ENCODE measurements around the gene LINC01488.

Gene LINC01488

GRCh38 chr11:69493931-69494821 lies 12.7 kb downstream of the LINC01488 start:
- Histone ChIP-seq H3K4me1 (ENCODE audit: insufficient read depth, low read length) (peaks cover 27% of the 10 kb centered on the region), H3K36me3 (ENCODE audit: insufficient read depth, low read length) (no peaks in the 10 kb centered on the region), H3K27ac (ENCODE audit: low read depth, low read length) (no peak overlapping the region), H3K4me3 (ENCODE audit: low read depth in 1 of 2, low read length in 2 of 2) (no peak overlapping the region), H3K9me3 (ENCODE audit: low read length) (no peaks in the 10 kb centered on the region), H3K27me3 (ENCODE audit: control insufficient read depth in 1 of 2, insufficient read depth in 2 of 2, low read length in 2 of 2) (no peaks in the 10 kb centered on the region), H3K9ac (ENCODE audit: low read length) (no peak overlapping the region)

- Histone ChIP-seq H3K27ac (ENCODE audit: low read depth, low read length) (no peak overlapping the region), H3K9ac (ENCODE audit: low read length) (no peak overlapping the region), H3K27me3 (ENCODE audit: control insufficient read depth in 1 of 2, insufficient read depth in 2 of 2, low read length in 2 of 2) (no peaks in the 10 kb centered on the region), H3K36me3 (ENCODE audit: insufficient read depth, low read length) (no peaks in the 10 kb centered on the region), H3K4me1 (ENCODE audit: insufficient read depth, low read length) (peaks cover 20% of the 10 kb centered on the region), H3K9me3 (ENCODE audit: low read length) (no peaks in the 10 kb centered on the region), H3K4me3 (ENCODE audit: low read depth in 1 of 2, low read length in 2 of 2) (no peak overlapping the region)
Measured at GRCh38 chr11:69494851-69495250, 13.4 kb downstream of the LINC01488 start.

- Histone ChIP-seq H3K9me3 (ENCODE audit: low read length) (no peaks in the 10 kb centered on the region), H3K36me3 (ENCODE audit: insufficient read depth, low read length) (no peaks in the 10 kb centered on the region), H3K9ac (ENCODE audit: low read length) (no peak overlapping the region), H3K27me3 (ENCODE audit: control insufficient read depth in 1 of 2, insufficient read depth in 2 of 2, low read length in 2 of 2) (no peaks in the 10 kb centered on the region), H3K27ac (ENCODE audit: low read depth, low read length) (no peak overlapping the region), H3K4me3 (ENCODE audit: low read depth in 1 of 2, low read length in 2 of 2) (no peak overlapping the region), H3K4me1 (ENCODE audit: insufficient read depth, low read length) (peaks cover 20% of the 10 kb centered on the region)
Measured at GRCh38 chr11:69495441-69496201, 14.2 kb downstream of the LINC01488 start.

GRCh38 chr11:69496202-69496557 lies 14.7 kb downstream of the LINC01488 start:
- Histone ChIP-seq H3K27ac (ENCODE audit: low read depth, low read length) (no peak overlapping the region), H3K4me3 (ENCODE audit: low read depth in 1 of 2, low read length in 2 of 2) (no peak overlapping the region), H3K9ac (ENCODE audit: low read length) (no peak overlapping the region), H3K9me3 (ENCODE audit: low read length) (no peaks in the 10 kb centered on the region), H3K4me1 (ENCODE audit: insufficient read depth, low read length) (peaks cover 20% of the 10 kb centered on the region), H3K36me3 (ENCODE audit: insufficient read depth, low read length) (no peaks in the 10 kb centered on the region), H3K27me3 (ENCODE audit: control insufficient read depth in 1 of 2, insufficient read depth in 2 of 2, low read length in 2 of 2) (no peaks in the 10 kb centered on the region)

GRCh38 chr11:69496631-69497220 lies 15.3 kb downstream of the LINC01488 start:
- Histone ChIP-seq H3K27ac (ENCODE audit: low read depth, low read length) (no peak overlapping the region), H3K4me3 (ENCODE audit: low read depth in 1 of 2, low read length in 2 of 2) (no peak overlapping the region), H3K27me3 (ENCODE audit: control insufficient read depth in 1 of 2, insufficient read depth in 2 of 2, low read length in 2 of 2) (no peaks in the 10 kb centered on the region), H3K9ac (ENCODE audit: low read length) (no peak overlapping the region), H3K36me3 (ENCODE audit: insufficient read depth, low read length) (no peaks in the 10 kb centered on the region), H3K4me1 (ENCODE audit: insufficient read depth, low read length) (peaks cover 20% of the 10 kb centered on the region), H3K9me3 (ENCODE audit: low read length) (no peaks in the 10 kb centered on the region)

GRCh38 chr11:69497221-69497787 lies 15.8 kb downstream of the LINC01488 start:
- Histone ChIP-seq H3K36me3 (ENCODE audit: insufficient read depth, low read length) (no peaks in the 10 kb centered on the region), H3K27ac (ENCODE audit: low read depth, low read length) (no peak overlapping the region), H3K4me1 (ENCODE audit: insufficient read depth, low read length) (peaks cover 20% of the 10 kb centered on the region), H3K9me3 (ENCODE audit: low read length) (no peaks in the 10 kb centered on the region), H3K9ac (ENCODE audit: low read length) (no peak overlapping the region), H3K27me3 (ENCODE audit: control insufficient read depth in 1 of 2, insufficient read depth in 2 of 2, low read length in 2 of 2) (no peaks in the 10 kb centered on the region), H3K4me3 (ENCODE audit: low read depth in 1 of 2, low read length in 2 of 2) (no peak overlapping the region)

- H3K27me3 ChIP-seq (ENCODE audit: control insufficient read depth in 1 of 2, insufficient read depth in 2 of 2, low read length in 2 of 2), result no peaks in the 10 kb centered on the region
- H3K4me3 ChIP-seq (ENCODE audit: low read depth in 1 of 2, low read length in 2 of 2), result no peak overlapping the region
- H3K9me3 ChIP-seq (ENCODE audit: low read length), result no peaks in the 10 kb centered on the region
- H3K9ac ChIP-seq (ENCODE audit: low read length), result no peak overlapping the region
- no peaks in the 10 kb centered on the region for H3K36me3 ChIP-seq (ENCODE audit: insufficient read depth, low read length)
- no peak overlapping the region for H3K27ac ChIP-seq (ENCODE audit: low read depth, low read length)
- peaks cover 20% of the 10 kb centered on the region for H3K4me1 ChIP-seq (ENCODE audit: insufficient read depth, low read length)
Measured at GRCh38 chr11:69498614-69499175, 17.2 kb downstream of the LINC01488 start.

- Histone ChIP-seq H3K36me3 (ENCODE audit: insufficient read depth, low read length) (no peaks in the 10 kb centered on the region), H3K27me3 (ENCODE audit: control insufficient read depth in 1 of 2, insufficient read depth in 2 of 2, low read length in 2 of 2) (no peaks in the 10 kb centered on the region), H3K9ac (ENCODE audit: low read length) (no peak overlapping the region), H3K27ac (ENCODE audit: low read depth, low read length) (no peak overlapping the region), H3K9me3 (ENCODE audit: low read length) (no peaks in the 10 kb centered on the region), H3K4me1 (ENCODE audit: insufficient read depth, low read length) (peaks cover 20% of the 10 kb centered on the region), H3K4me3 (ENCODE audit: low read depth in 1 of 2, low read length in 2 of 2) (no peak overlapping the region)
Measured at GRCh38 chr11:69499186-69499917, 17.9 kb downstream of the LINC01488 start.

- Histone ChIP-seq H3K9me3 (ENCODE audit: low read length) (no peaks in the 10 kb centered on the region), H3K4me1 (ENCODE audit: insufficient read depth, low read length) (peaks cover 20% of the 10 kb centered on the region), H3K27me3 (ENCODE audit: control insufficient read depth in 1 of 2, insufficient read depth in 2 of 2, low read length in 2 of 2) (no peaks in the 10 kb centered on the region), H3K9ac (ENCODE audit: low read length) (no peak overlapping the region), H3K4me3 (ENCODE audit: low read depth in 1 of 2, low read length in 2 of 2) (no peak overlapping the region), H3K36me3 (ENCODE audit: insufficient read depth, low read length) (no peaks in the 10 kb centered on the region), H3K27ac (ENCODE audit: low read depth, low read length) (no peak overlapping the region)
Measured at GRCh38 chr11:69499918-69500284, 18.4 kb downstream of the LINC01488 start.

GRCh38 chr11:69500285-69501120 lies 19.0 kb downstream of the LINC01488 start:
- no peak overlapping the region for H3K9ac ChIP-seq (ENCODE audit: low read length)
- H3K4me3 ChIP-seq (ENCODE audit: low read depth in 1 of 2, low read length in 2 of 2), result no peak overlapping the region
- H3K27ac ChIP-seq (ENCODE audit: low read depth, low read length), result no peak overlapping the region

More at GRCh38 chr11:69500285-69501120, 19.0 kb downstream of the LINC01488 start:
- peaks cover 20% of the 10 kb centered on the region for H3K4me1 ChIP-seq (ENCODE audit: insufficient read depth, low read length)
- no peaks in the 10 kb centered on the region for H3K9me3 ChIP-seq (ENCODE audit: low read length)
- no peaks in the 10 kb centered on the region for H3K36me3 ChIP-seq (ENCODE audit: insufficient read depth, low read length)
- no peaks in the 10 kb centered on the region for H3K27me3 ChIP-seq (ENCODE audit: control insufficient read depth in 1 of 2, insufficient read depth in 2 of 2, low read length in 2 of 2)
